ENCODE results near the gene SMIM30.
"Not testable (repeated sequence)": the region's sequence is repeated elsewhere in the genome, so short reads cannot be mapped to it uniquely, and the experiment has no call there.

SMIM30 gene

GRCh38 chr7:113118074-113118959 is at the start of gene SMIM30:
TSS of gene SMIM30 (minus strand) at chr7:113118554. CDS start at chr7:113117578, 976 bp downstream.
- peak within 1 kb of the TSS; percentile 89 for H3K4me3 ChIP-seq (ENCODE audit: low read depth, low read length)
- TF ChIP-seq MYC (IDR thresholded peaks at IDR 0.05; ENCODE audit: low read depth, low read length), result peak; percentile 84
- TF ChIP-seq, protein P1, sequence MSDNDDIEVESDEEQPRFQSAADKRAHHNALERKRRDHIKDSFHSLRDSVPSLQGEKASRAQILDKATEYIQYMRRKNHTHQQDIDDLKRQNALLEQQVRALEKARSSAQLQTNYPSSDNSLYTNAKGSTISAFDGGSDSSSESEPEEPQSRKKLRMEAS (IDR thresholded peaks at IDR 0.05; ENCODE audit: low read depth, low read length), result peak; percentile 73
- TF ChIP-seq, protein P2, sequence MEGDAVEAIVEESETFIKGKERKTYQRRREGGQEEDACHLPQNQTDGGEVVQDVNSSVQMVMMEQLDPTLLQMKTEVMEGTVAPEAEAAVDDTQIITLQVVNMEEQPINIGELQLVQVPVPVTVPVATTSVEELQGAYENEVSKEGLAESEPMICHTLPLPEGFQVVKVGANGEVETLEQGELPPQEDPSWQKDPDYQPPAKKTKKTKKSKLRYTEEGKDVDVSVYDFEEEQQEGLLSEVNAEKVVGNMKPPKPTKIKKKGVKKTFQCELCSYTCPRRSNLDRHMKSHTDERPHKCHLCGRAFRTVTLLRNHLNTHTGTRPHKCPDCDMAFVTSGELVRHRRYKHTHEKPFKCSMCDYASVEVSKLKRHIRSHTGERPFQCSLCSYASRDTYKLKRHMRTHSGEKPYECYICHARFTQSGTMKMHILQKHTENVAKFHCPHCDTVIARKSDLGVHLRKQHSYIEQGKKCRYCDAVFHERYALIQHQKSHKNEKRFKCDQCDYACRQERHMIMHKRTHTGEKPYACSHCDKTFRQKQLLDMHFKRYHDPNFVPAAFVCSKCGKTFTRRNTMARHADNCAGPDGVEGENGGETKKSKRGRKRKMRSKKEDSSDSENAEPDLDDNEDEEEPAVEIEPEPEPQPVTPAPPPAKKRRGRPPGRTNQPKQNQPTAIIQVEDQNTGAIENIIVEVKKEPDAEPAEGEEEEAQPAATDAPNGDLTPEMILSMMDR (IDR thresholded peaks at IDR 0.05; ENCODE audit: low read depth, low read length), result no peak
- peak; percentile 93 for TF ChIP-seq POLR2A (IDR thresholded peaks at IDR 0.05; ENCODE audit: extremely low read depth, insufficient read length)
- peak; percentile 97 for DNase-seq (ENCODE audit: low read depth)

- not testable (repeated sequence) for H3K4me3 ChIP-seq (ENCODE audit: low read depth, low read length); DNase-seq (ENCODE audit: low read depth)
These were observed 47.8 kb upstream of the SMIM30 start for GRCh38 chr7:113166176-113166575.

DNA sequence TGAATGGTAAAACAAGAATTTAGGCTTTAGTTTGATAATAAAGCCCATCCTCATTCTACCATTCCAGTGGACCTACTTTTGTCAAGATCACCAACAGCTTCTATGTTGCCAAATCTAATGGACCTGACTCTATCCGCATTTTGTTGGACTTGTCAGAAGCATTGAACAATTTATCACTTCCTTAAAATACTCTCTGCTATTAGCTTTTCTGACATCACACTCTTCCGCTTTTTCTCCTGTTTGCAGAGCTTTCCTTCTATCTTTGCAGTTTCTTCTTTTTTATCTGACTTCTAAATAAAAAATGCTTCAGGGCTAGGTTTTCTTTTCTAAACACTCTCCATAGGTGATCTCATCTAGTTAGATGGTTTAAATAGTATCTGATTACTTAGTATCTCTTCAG is 42.7 kb upstream of the SMIM30 start:
- H3K4me3 ChIP-seq (ENCODE audit: low read depth, low read length), result no peak overlapping the region
- DNase-seq (ENCODE audit: low read depth), result no peak
- no peak for TF ChIP-seq POLR2A (IDR thresholded peaks at IDR 0.05; ENCODE audit: extremely low read depth, insufficient read length)
- TF ChIP-seq, protein P2 (IDR thresholded peaks at IDR 0.05; ENCODE audit: low read depth, low read length), result no peak
- TF ChIP-seq, protein P1 (IDR thresholded peaks at IDR 0.05; ENCODE audit: low read depth, low read length), result no peak
- no peak for TF ChIP-seq MYC (IDR thresholded peaks at IDR 0.05; ENCODE audit: low read depth, low read length)

DNA sequence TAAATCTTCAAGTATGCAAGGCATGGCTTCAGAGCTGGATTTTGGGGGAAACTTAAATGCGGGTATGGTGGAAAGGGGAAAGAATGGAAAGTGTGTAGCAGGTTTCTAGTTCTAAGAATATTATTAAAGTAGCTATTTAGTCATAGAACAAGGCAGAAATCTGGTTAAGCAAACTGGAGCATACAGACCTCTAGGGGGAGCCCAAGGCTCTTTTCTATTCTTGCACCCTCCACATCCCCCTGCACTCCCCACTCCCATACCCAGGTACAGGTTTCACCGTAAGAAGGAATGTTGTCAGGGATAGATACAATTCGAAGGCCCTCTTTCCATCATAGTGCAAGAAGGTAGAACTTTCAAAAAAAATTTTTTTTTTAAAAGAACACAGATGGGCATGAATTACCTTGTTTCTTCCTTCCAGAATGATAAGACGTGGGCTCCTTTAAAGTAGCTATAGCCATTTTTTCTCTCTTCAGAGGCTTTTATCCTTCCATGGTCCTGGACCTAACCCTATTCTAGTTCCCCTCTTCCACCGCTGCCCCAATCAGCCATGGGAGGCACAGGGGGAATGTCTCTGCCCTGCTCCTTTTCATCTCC is 41.5 kb upstream of the SMIM30 start:
- TF ChIP-seq, protein P2 (IDR thresholded peaks at IDR 0.05; ENCODE audit: low read depth, low read length), result peak; percentile 76
- TF ChIP-seq, protein P1 (IDR thresholded peaks at IDR 0.05; ENCODE audit: low read depth, low read length), result no peak
- TF ChIP-seq POLR2A (IDR thresholded peaks at IDR 0.05; ENCODE audit: extremely low read depth, insufficient read length), result no peak
- TF ChIP-seq MYC (IDR thresholded peaks at IDR 0.05; ENCODE audit: low read depth, low read length), result no peak
- peak; percentile 68 for DNase-seq (ENCODE audit: low read depth)
- H3K4me3 ChIP-seq (ENCODE audit: low read depth, low read length), result no peak overlapping the region

- no peak overlapping the region for H3K4me3 ChIP-seq (ENCODE audit: low read depth, low read length)
- TF ChIP-seq, protein P2 (IDR thresholded peaks at IDR 0.05; ENCODE audit: low read depth, low read length), result no peak
- no peak for TF ChIP-seq MYC (IDR thresholded peaks at IDR 0.05; ENCODE audit: low read depth, low read length)
- TF ChIP-seq, protein P1 (IDR thresholded peaks at IDR 0.05; ENCODE audit: low read depth, low read length), result no peak
- no peak for TF ChIP-seq POLR2A (IDR thresholded peaks at IDR 0.05; ENCODE audit: extremely low read depth, insufficient read length)
- no peak for DNase-seq (ENCODE audit: low read depth)
These were observed 40.4 kb upstream of the SMIM30 start for GRCh38 chr7:113158756-113159155.

- TF ChIP-seq, protein P2 (IDR thresholded peaks at IDR 0.05; ENCODE audit: low read depth, low read length), result no peak
- TF ChIP-seq MYC (IDR thresholded peaks at IDR 0.05; ENCODE audit: low read depth, low read length) (no peak), POLR2A (IDR thresholded peaks at IDR 0.05; ENCODE audit: extremely low read depth, insufficient read length) (no peak)
- TF ChIP-seq, protein P1 (IDR thresholded peaks at IDR 0.05; ENCODE audit: low read depth, low read length), result no peak
- no peak overlapping the region for H3K4me3 ChIP-seq (ENCODE audit: low read depth, low read length)
- no peak for DNase-seq (ENCODE audit: low read depth)
These were observed 35.8 kb upstream of the SMIM30 start for GRCh38 chr7:113154117-113154516.
